K562 treated with DMSO at 1 percent for 48 hours (cell line): ENCODE measurements around the gene KRT86. TPM values are rescaled to one million over a fixed set of nuclear protein-coding genes. Genes with fewer than 3 reads are reported as not detected.

ENCODE experiments used
- total RNA-seq: library from RNA; unstranded; fragments of 300-600 nt; gene quantifications from 2 replicates; pipeline ENCODE4 v1.2.3, GENCODE V29; 2022; ENCODE audit warnings: low replicate concordance; ENCODE audit errors: extremely low read depth

Gene KRT86
- not detected in 2 replicates for total RNA-seq

GRCh38 chr12:52274521-52275120, at the start of gene KRT86:
TSS of gene KRT86 (plus strand) at chr12:52274645. CDS start at chr12:52301917, 27,272 bp downstream.

GRCh38 chr12:52232674-52233461, 41.6 kb upstream of the KRT86 start, which contains the start of gene KRT7:
TSS of gene KRT7 (plus strand) at chr12:52233243. CDS start at chr12:52233297, 54 bp downstream.

GRCh38 chr12:52291267-52291935, 17.0 kb downstream of the KRT86 start, which contains the start of gene KRT81:
TSS of gene KRT81 (minus strand) at chr12:52291534. CDS start at chr12:52291465, 69 bp downstream.

DNA sequence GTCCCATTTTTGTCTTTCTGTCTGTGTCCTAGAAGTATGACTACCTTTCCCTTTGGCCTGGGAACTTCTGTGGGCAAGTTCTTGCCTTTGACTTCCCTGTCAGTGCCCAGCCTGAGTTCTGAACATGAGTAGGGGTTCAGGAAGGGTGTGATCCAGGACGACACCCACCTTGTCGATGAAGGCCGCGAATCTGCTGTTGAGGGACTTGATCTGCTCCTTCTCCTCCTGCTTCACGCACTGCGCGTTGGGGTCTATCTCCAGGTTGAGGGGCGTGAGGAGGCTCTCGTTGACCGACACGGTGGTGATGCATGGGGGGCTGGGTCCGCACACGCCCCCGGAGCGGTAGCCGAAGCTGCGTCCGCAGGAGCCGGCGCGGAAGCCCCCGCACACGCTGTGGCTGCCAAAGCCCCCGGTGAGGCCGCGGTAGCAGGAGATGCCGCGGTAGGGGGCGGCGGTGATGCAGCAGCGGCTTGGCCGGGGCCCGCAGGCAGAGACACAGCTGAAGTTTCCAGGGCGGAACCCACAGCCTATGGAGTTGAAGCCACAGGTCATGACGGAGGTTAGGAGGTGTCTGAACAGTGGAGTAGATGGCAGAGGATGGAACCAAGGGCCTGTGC, 46.4 kb downstream of the KRT86 start, which contains the start of gene KRT83:
Gene KRT83 (minus strand): TSS at position 615 of the 617 bp plus-strand sequence. CDS start 63 bp downstream, at position 552.

Other genes with a start within 250 kb of the KRT86 start
- gene NR4A1, start 223.2 kb upstream of the KRT86 start, total RNA-seq = not detected in 2 replicates
- gene ATG101, start 204.7 kb upstream of the KRT86 start, total RNA-seq = not detected in 2 replicates
- not detected in 2 replicates for gene SMIM41, start 194.9 kb upstream of the KRT86 start, total RNA-seq
- not detected in 2 replicates for gene KRT80, start 82.6 kb upstream of the KRT86 start, total RNA-seq
- not detected in 2 replicates for gene KRT7, start 41.4 kb upstream of the KRT86 start, total RNA-seq
- not detected in 2 replicates for gene KRT81, start 16.9 kb downstream of the KRT86 start, total RNA-seq
- not detected in 2 replicates for gene KRT83, start 46.8 kb downstream of the KRT86 start, total RNA-seq
- gene KRT85, start 92.8 kb downstream of the KRT86 start, total RNA-seq = not detected in 2 replicates
- gene KRT84, start 111.0 kb downstream of the KRT86 start, total RNA-seq = not detected in 2 replicates
- gene KRT82, start 131.7 kb downstream of the KRT86 start, total RNA-seq = not detected in 2 replicates
- gene KRT75, start 159.7 kb downstream of the KRT86 start, total RNA-seq = not detected in 2 replicates
- not detected in 2 replicates for gene KRT6B, start 177.5 kb downstream of the KRT86 start, total RNA-seq
- gene KRT6C, start 199.2 kb downstream of the KRT86 start, total RNA-seq = not detected in 2 replicates
- not detected in 2 replicates for gene KRT6A, start 218.6 kb downstream of the KRT86 start, total RNA-seq
- not detected in 2 replicates for gene KRT5, start 245.7 kb downstream of the KRT86 start, total RNA-seq